Measurements from ENCODE around the gene NTSR1. TPM values are rescaled to one million over a fixed set of nuclear protein-coding genes. Genes with fewer than 3 reads are reported as not detected.

NTSR1 gene
- polyA plus RNA-seq, 3 donors, result 0.35 to 2.5 (median 0.40) TPM

- H4K20me1 ChIP-seq (ENCODE audit: insufficient read depth, low read length), result no peaks in the 10 kb centered on the region
- peaks cover 4 to 5% of the 10 kb centered on the region in 2 donors for H3K9me3 ChIP-seq (replicated peaks in 1 of 2; ENCODE audit: control insufficient read depth in 1 of 2, insufficient read depth in 1 of 2, low read length in 2 of 2)
- peaks cover 32% of the 10 kb centered on the region for H3K79me2 ChIP-seq (ENCODE audit: insufficient read depth, low read length)
- H3K27ac Mint-ChIP-seq, result peak overlapping the region in 2 of 7 donors; percentile 42 to 77
- peaks cover 1 to 5% (median 2%) of the 10 kb centered on the region in 3 donors for H3K27me3 Mint-ChIP-seq (ENCODE audit: low read depth in 3 of 3)
- peaks cover 25 to 56% of the 10 kb centered on the region in 2 donors for H3K4me1 ChIP-seq (ENCODE audit: control insufficient read depth in 1 of 2, insufficient read depth in 2 of 2, low read length in 2 of 2)
- WGBS (ENCODE audit: insufficient coverage), result 95% methylated on average over 11 of the region's 12 CpGs
- no peak overlapping the region for H2AFZ ChIP-seq (ENCODE audit: insufficient read depth, low read depth, low read length, poor library complexity, severe bottlenecking)
- DNase-seq, result no peak
- no peak overlapping the region for H3K9ac ChIP-seq (ENCODE audit: insufficient read depth, low read length, poor library complexity, severe bottlenecking)
- peaks cover 18 to 40% of the 10 kb centered on the region in 2 donors for H3K36me3 Mint-ChIP-seq
- no peak for TF ChIP-seq CTCF (IDR thresholded peaks at IDR 0.05)
- H3K4me3 Mint-ChIP-seq, result no peak overlapping the region
- intact Hi-C loops (cut with micrococcal nuclease), result no loop called here
- H3K4me1 Mint-ChIP-seq, result peaks cover 49% of the 10 kb centered on the region
- H3K9me3 Mint-ChIP-seq, result peaks cover 6 to 15% (median 8%) of the 10 kb centered on the region in 7 donors
- no peak overlapping the region for H3K4me2 ChIP-seq (replicated peaks; ENCODE audit: extremely low read depth, low read length, poor library complexity, severe bottlenecking)
- no peaks in the 10 kb centered on the region for H3K36me3 ChIP-seq (replicated peaks in 1 of 2; ENCODE audit: control insufficient read depth in 1 of 2, insufficient read depth in 2 of 2, low read length in 2 of 2)
- no peaks in the 10 kb centered on the region for H3K27me3 ChIP-seq (ENCODE audit: control insufficient read depth in 2 of 2, insufficient read depth in 2 of 2, low read length in 2 of 2)
- H3K4me3 ChIP-seq (replicated peaks in 1 of 3; ENCODE audit: low read depth in 2 of 3, low read length in 3 of 3), result no peak overlapping the region
- H3K27ac ChIP-seq (ENCODE audit: low read depth in 1 of 2, low read length in 2 of 2), result no peak overlapping the region
These were observed 17.6 kb downstream of the NTSR1 start for GRCh38 chr20:62726276-62726675.

- WGBS (ENCODE audit: insufficient coverage), result 91% methylated on average over 18 of the region's 31 CpGs
- peak overlapping the region; percentile 94 to 98 (median 94) for H3K27ac Mint-ChIP-seq
- no peak for TF ChIP-seq CTCF (IDR thresholded peaks at IDR 0.05)
These were observed 18.3 kb downstream of the NTSR1 start for GRCh38 chr20:62726716-62727583.

More at GRCh38 chr20:62726716-62727583, 18.3 kb downstream of the NTSR1 start:
- peak overlapping the region in 1 of 2 donors; percentile 89 for H3K27ac ChIP-seq (ENCODE audit: low read depth in 1 of 2, low read length in 2 of 2)
- peak overlapping the region; percentile 66 for H2AFZ ChIP-seq (ENCODE audit: insufficient read depth, low read depth, low read length, poor library complexity, severe bottlenecking)
- no peaks in the 10 kb centered on the region for H3K9me3 ChIP-seq (replicated peaks in 1 of 2; ENCODE audit: control insufficient read depth in 1 of 2, insufficient read depth in 1 of 2, low read length in 2 of 2)
- Mint-ChIP-seq H3K4me3 (peak overlapping the region; percentile 78 to 85), H3K9me3 (peaks cover under 1 to 9% (median 3%) of the 10 kb centered on the region in 7 donors), H3K27me3 (ENCODE audit: low read depth in 3 of 3) (peaks cover 1 to 5% (median 2%) of the 10 kb centered on the region in 3 donors), H3K4me1 (peaks cover 55% of the 10 kb centered on the region), H3K36me3 (peaks cover 14 to 38% of the 10 kb centered on the region in 2 donors)
- H3K79me2 ChIP-seq (ENCODE audit: insufficient read depth, low read length), result peaks cover 32% of the 10 kb centered on the region
- H3K4me2 ChIP-seq (replicated peaks; ENCODE audit: extremely low read depth, low read length, poor library complexity, severe bottlenecking), result peak overlapping the region; percentile 57
- peaks cover 30 to 61% of the 10 kb centered on the region in 2 donors for H3K4me1 ChIP-seq (ENCODE audit: control insufficient read depth in 1 of 2, insufficient read depth in 2 of 2, low read length in 2 of 2)
- H3K36me3 ChIP-seq (replicated peaks in 1 of 2; ENCODE audit: control insufficient read depth in 1 of 2, insufficient read depth in 2 of 2, low read length in 2 of 2), result no peaks in the 10 kb centered on the region
- peak overlapping the region; percentile 74 for H3K9ac ChIP-seq (ENCODE audit: insufficient read depth, low read length, poor library complexity, severe bottlenecking)
- no peak for DNase-seq
- no peaks in the 10 kb centered on the region for H3K27me3 ChIP-seq (ENCODE audit: control insufficient read depth in 2 of 2, insufficient read depth in 2 of 2, low read length in 2 of 2)
- no peaks in the 10 kb centered on the region for H4K20me1 ChIP-seq (ENCODE audit: insufficient read depth, low read length)
- H3K4me3 ChIP-seq (replicated peaks in 1 of 3; ENCODE audit: low read depth in 2 of 3, low read length in 3 of 3), result peak overlapping the region in 2 of 3 experiments; percentile 30 to 52
- intact Hi-C loops (cut with micrococcal nuclease), result no loop called here
